ENCODE results near the gene OTOF.

DNA sequence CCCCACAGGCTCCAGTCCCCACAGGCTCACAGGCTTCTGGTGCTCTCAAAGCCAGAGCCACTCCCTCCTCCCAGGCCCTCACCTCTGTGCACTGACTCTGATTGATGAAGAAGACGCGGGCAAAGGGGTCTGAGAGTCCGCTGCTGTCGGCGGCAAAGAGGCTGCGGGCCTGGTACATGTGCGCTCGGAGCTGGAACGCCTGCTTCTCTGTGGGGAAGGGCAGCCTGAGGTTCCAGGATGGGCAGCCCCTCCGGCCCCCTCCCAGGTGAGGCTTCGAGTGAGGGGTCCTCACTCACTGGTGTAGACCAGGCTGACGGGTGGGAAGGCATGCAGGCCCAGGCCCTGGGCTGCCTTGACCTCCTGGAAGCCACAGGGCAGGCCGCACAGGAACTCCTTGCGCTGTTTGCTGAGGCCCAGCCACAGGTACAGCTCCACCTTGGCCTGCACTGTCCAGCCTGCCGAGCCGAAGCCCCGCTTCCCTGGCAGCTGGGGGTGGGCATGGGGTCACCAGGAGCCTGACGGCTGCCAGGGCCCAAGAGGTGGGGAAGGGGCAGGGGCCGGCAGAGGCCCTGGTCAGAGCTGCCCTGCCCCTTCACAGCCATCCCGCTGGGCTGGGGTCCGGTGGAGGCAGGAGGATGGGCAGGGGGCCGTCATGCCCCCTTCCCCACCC is 2.0 kb downstream of the OTOF start:
- TF ChIP-seq EZH2 (IDR thresholded peaks at IDR 0.05; ENCODE audit: insufficient read depth, poor library complexity, severe bottlenecking) (no peak), EZH2phosphoT487 (IDR thresholded peaks at IDR 0.05; ENCODE audit: insufficient read depth, low read depth) (no peak)
